GM21447 (cell line): ENCODE measurements around the gene ZDHHC6.
"Not testable (repeated sequence)": the region's sequence is repeated elsewhere in the genome, so short reads cannot be mapped to it uniquely, and the experiment has no call there.

Experiments used
- ATAC-seq: cut with Tn5 transposase; IDR thresholded peaks from one replicate; pipeline ENCODE4 v1.9.1; 2021; ENCODE audit not compliant: unreplicated experiment

Gene ZDHHC6

DNA sequence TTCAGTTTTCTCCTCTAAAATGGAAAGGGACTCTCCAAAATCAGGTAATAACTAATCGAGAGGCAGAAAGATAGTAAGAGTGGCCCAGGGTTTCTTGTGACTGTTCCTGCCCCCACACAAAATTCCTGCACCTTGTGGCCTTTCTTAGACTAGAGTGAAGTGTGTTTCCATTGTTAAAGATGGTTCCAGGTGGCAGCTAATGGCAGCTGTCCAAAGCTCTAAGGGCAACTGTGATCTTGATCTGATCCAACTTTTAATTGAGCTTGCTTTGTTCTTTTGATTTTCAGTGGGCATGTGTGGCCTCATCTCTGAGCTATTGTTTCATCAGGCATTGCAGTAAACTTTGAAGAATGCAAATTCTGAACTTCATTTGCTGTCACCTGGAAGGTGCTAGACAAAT, 53.4 kb downstream of the ZDHHC6 start:
- ATAC-seq, result no peak

- ATAC-seq, result peak; percentile 35
Measured at GRCh38 chr10:112390125-112390703, 56.5 kb downstream of the ZDHHC6 start.

DNA sequence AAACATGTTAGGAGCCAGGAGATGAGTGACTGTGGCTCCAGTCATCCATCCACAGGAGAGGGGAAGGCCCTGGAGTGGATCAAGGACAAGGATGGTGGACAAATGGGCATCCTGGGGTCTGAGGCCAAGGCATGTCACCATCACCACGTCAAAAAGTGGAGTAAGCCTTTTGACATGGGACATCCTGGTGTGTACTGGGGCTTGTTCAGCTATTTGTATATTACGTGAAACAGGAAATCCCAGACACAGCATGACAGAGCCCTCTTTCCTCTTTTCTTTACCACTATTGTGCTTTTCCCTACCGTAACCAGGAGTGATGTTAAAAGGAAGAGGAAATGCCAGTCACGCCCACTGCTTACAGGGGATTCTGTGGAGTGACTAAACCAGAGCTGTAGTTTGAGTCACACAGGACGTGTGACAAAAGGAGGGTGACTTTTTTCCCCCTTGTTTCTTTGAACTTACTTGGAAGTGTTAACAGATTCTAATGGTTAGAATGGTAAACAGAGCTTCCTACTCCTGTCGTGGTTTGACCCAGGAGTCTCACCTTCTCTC, 57.4 kb downstream of the ZDHHC6 start:
- ATAC-seq, result peak; percentile 58

GRCh38 chr10:112388548-112388947, 58.2 kb downstream of the ZDHHC6 start:
- ATAC-seq, result no peak

- ATAC-seq, result not testable (repeated sequence)
Measured at GRCh38 chr10:112388056-112388455, 58.7 kb downstream of the ZDHHC6 start.

- ATAC-seq, result no peak
Measured at GRCh38 chr10:112385201-112385600, 61.5 kb downstream of the ZDHHC6 start.

GRCh38 chr10:112384141-112384540, 62.6 kb downstream of the ZDHHC6 start:
- no peak for ATAC-seq

GRCh38 chr10:112383325-112383724, 63.4 kb downstream of the ZDHHC6 start:
- no peak for ATAC-seq

- no peak for ATAC-seq
Measured at GRCh38 chr10:112382515-112383235, 64.0 kb downstream of the ZDHHC6 start.
